GM12873 (cell line): Measurements from ENCODE around the gene SOS2.

ENCODE experiments used
- CTCF ChIP-seq: IDR thresholded peaks from 2 replicates; pipeline ENCODE4 v1.5.1; 2012; ENCODE audit warnings: low read depth, mild to moderate bottlenecking, moderate library complexity, low read length, control low read depth; ENCODE audit not compliant: insufficient read depth; ENCODE audit errors: missing control alignments

The SOS2 gene

GRCh38 chr14:50116966-50117365 is 114.4 kb downstream of the SOS2 start:
- TF ChIP-seq CTCF, result no peak

- TF ChIP-seq CTCF, result no peak
Measured at GRCh38 chr14:50116181-50116956, 115.0 kb downstream of the SOS2 start, which contains the start of gene VCPKMT. Gene VCPKMT (minus strand): TSS chr14:50116572. CDS start chr14:50116552, 20 bp downstream.

- TF ChIP-seq CTCF, result no peak
Measured at GRCh38 chr14:50113381-50114035, 117.9 kb downstream of the SOS2 start.

GRCh38 chr14:50110323-50111037 is 120.9 kb downstream of the SOS2 start:
- no peak for TF ChIP-seq CTCF

GRCh38 chr14:50109342-50109741 is 122.0 kb downstream of the SOS2 start:
- TF ChIP-seq CTCF, result no peak

- no peak for TF ChIP-seq CTCF
Measured at GRCh38 chr14:50107850-50108249, 123.5 kb downstream of the SOS2 start.

- TF ChIP-seq CTCF, result no peak
Measured at GRCh38 chr14:50106178-50106577, 125.2 kb downstream of the SOS2 start.
